H1 (cell line): ENCODE data around the gene FNDC11. TPM values are rescaled to one million over a fixed set of nuclear protein-coding genes. Genes with fewer than 3 reads are reported as not detected.

Source experiments
- CTCF ChIA-PET: fragments of 300-600 bp; sonication (Branson Sonifier 250); formaldehyde crosslinking; loops from one replicate; lab custom pipeline; 2021; ENCODE audit not compliant: partially characterized antibody; lab: Charles Lee
- POLR2A ChIA-PET: fragments of 300-600 bp; sonication (Branson Sonifier 250); formaldehyde crosslinking; loops from one replicate; lab custom pipeline; 2021; ENCODE audit warnings: inconsistent platforms; ENCODE audit not compliant: partially characterized antibody; lab: Charles Lee
- DNase-seq, 2 experiments: peaks; one replicate each; pipeline versions ENCODE4 v3.0.0 to v3.0.0-alpha.2; 2010 to 2022; ENCODE audit warnings: low spot score in 2 of 2, low read depth in 1 of 2, mixed read lengths in 1 of 2
- FAIRE-seq: peaks from 2 replicates; lab custom pipeline; 2011; peaks lifted over from hg19 to GRCh38; lab: Jason Lieb, UNC
- H2AFZ ChIP-seq: 2 replicates; pipeline ENCODE4 v1.8.1; 2012; ENCODE audit warnings: low read length, inconsistent platforms
- H2AK5ac ChIP-seq: 2 replicates; pipeline ENCODE4 v1.6.1; 2013; ENCODE audit warnings: low read depth, low read length
- H2BK120ac ChIP-seq: replicated peaks from 2 replicates; pipeline ENCODE3; 2013; ENCODE audit warnings: low read depth, low read length, inconsistent platforms
- H2BK12ac ChIP-seq: 2 replicates; pipeline ENCODE4 v1.6.1; 2013; ENCODE audit warnings: low read depth, low read length
- H2BK15ac ChIP-seq: 2 replicates; pipeline ENCODE4 v1.6.1; 2013; ENCODE audit warnings: low read length
- H2BK20ac ChIP-seq: 2 replicates; pipeline ENCODE4 v1.6.1; 2013; ENCODE audit warnings: low read length
- H2BK5ac ChIP-seq: 2 replicates; pipeline ENCODE4 v1.6.1; 2013; ENCODE audit warnings: low read depth, low read length
- H3K14ac ChIP-seq: 2 replicates; pipeline ENCODE4 v1.6.1; 2013; ENCODE audit warnings: inconsistent platforms; ENCODE audit not compliant: insufficient read length
- H3K18ac ChIP-seq: 2 replicates; pipeline ENCODE4 v1.6.1; 2013; ENCODE audit warnings: low read length; ENCODE audit errors: extremely low read depth
- H3K23ac ChIP-seq: 2 replicates; pipeline ENCODE4 v1.6.1; 2013; ENCODE audit warnings: inconsistent platforms; ENCODE audit not compliant: insufficient read length
- H3K23me2 ChIP-seq: 2 replicates; pipeline ENCODE4 v1.6.1; 2013; ENCODE audit warnings: low read depth, low read length
- H3K27ac ChIP-seq: 2 replicates; pipeline ENCODE4 v1.6.1; 2011; ENCODE audit warnings: low read depth, low read length, inconsistent platforms
- H3K27me3 ChIP-seq, 4 experiments: replicated peaks in 1 of 4; 1 replicate in 1 of 4; 2 replicates in 3 of 4; pipeline versions ENCODE4 v1.6.1 to v1.8.1; 2011 to 2013; ENCODE audit warnings: low read length in 3 of 4, mild to moderate bottlenecking in 3 of 4, inconsistent platforms in 2 of 4, mixed read lengths in 2 of 4, moderate library complexity in 1 of 4; ENCODE audit not compliant: control insufficient read depth in 3 of 4, insufficient read depth in 3 of 4; ENCODE audit errors: extremely low read depth in 1 of 4
- H3K36me3 ChIP-seq, 4 experiments: 2 replicates each; pipeline versions ENCODE4 v1.6.1 to v1.8.1; 2011 to 2013; ENCODE audit warnings: mild to moderate bottlenecking in 4 of 4, low read length in 3 of 4, moderate library complexity in 2 of 4, control low read depth in 1 of 4, inconsistent platforms in 1 of 4; ENCODE audit not compliant: insufficient read depth in 4 of 4, control insufficient read depth in 2 of 4
- H3K4ac ChIP-seq: replicated peaks from 2 replicates; pipeline ENCODE3; 2013; ENCODE audit warnings: low read length, low read depth, mixed read lengths, inconsistent platforms; ENCODE audit not compliant: insufficient read length
- H3K4me1 ChIP-seq, 4 experiments: replicated peaks in 1 of 4; 1 replicate in 1 of 4; 2 replicates in 3 of 4; pipeline versions ENCODE4 v1.6.1 to v1.8.1; 2011 to 2013; ENCODE audit warnings: low read length in 3 of 4, inconsistent platforms in 2 of 4, mixed read lengths in 1 of 4; ENCODE audit not compliant: insufficient read depth in 4 of 4, control insufficient read depth in 3 of 4
- H3K4me2 ChIP-seq, 2 experiments: 2 replicates each; pipeline versions ENCODE4 v1.6.1 to v1.8.1; 2011 to 2013; ENCODE audit warnings: low read depth in 2 of 2, low read length in 2 of 2, control low read depth in 1 of 2, inconsistent platforms in 1 of 2, mild to moderate bottlenecking in 1 of 2; ENCODE audit not compliant: insufficient read depth in 1 of 2
- H3K4me3 ChIP-seq, 4 experiments: fragments of 200-600, 300-600 bp in 1 of 4; sonication (generic), shearing (Covaris generic), sonication (Bioruptor Twin) in 1 of 4; 2 replicates each; pipeline versions ENCODE4 v1.5.1 to v1.8.1; 2011 to 2016; ENCODE audit warnings: low read length in 4 of 4, low read depth in 3 of 4, control low read depth in 2 of 4, inconsistent platforms in 2 of 4, mild to moderate bottlenecking in 2 of 4, mixed read lengths in 1 of 4, moderate library complexity in 1 of 4; ENCODE audit not compliant: insufficient read depth in 2 of 4; ENCODE audit errors: extremely low read depth in 1 of 4
- H3K56ac ChIP-seq: replicated peaks from 2 replicates; pipeline ENCODE3; 2013; ENCODE audit warnings: low read depth, mild to moderate bottlenecking, mixed read lengths, low read length, inconsistent platforms; ENCODE audit not compliant: insufficient read length
- H3K79me1 ChIP-seq: 2 replicates; pipeline ENCODE4 v1.6.1; 2013; ENCODE audit warnings: low read depth, low read length, control low read depth
- H3K79me2 ChIP-seq, 2 experiments: 2 replicates each; pipeline versions ENCODE4 v1.6.1 to v1.8.1; 2012 to 2013; ENCODE audit warnings: low read length in 2 of 2, mild to moderate bottlenecking in 2 of 2, inconsistent platforms in 1 of 2; ENCODE audit not compliant: insufficient read depth in 2 of 2, control insufficient read depth in 1 of 2
- H3K9ac ChIP-seq, 4 experiments: replicated peaks in 1 of 4; 1 replicate in 1 of 4; 2 replicates in 3 of 4; pipeline versions ENCODE4 v1.6.1 to v1.8.1; 2011 to 2013; ENCODE audit warnings: low read depth in 3 of 4, low read length in 3 of 4, control low read depth in 2 of 4, mild to moderate bottlenecking in 2 of 4, moderate library complexity in 2 of 4, inconsistent platforms in 1 of 4; ENCODE audit errors: extremely low read depth in 1 of 4
- H3K9me3 ChIP-seq, 2 experiments: 2 replicates each; pipeline versions ENCODE4 v1.6.1 to v1.8.1; 2012 to 2013; ENCODE audit warnings: mild to moderate bottlenecking in 2 of 2, moderate library complexity in 2 of 2, control low read depth in 1 of 2, inconsistent platforms in 1 of 2, low read depth in 1 of 2, low read length in 1 of 2, mixed read lengths in 1 of 2; ENCODE audit not compliant: insufficient read depth in 2 of 2
- H4K20me1 ChIP-seq, 2 experiments: replicated peaks in 1 of 2; 2 replicates each; pipeline versions ENCODE3 to v1.8.1; 2011 to 2013; ENCODE audit warnings: inconsistent platforms in 2 of 2, low read length in 2 of 2, mild to moderate bottlenecking in 1 of 2; ENCODE audit not compliant: insufficient read depth in 2 of 2, control insufficient read depth in 1 of 2
- H4K5ac ChIP-seq: 2 replicates; pipeline ENCODE4 v1.6.1; 2013; ENCODE audit warnings: low read length, low read depth, mixed read lengths, inconsistent platforms; ENCODE audit not compliant: insufficient read length
- H4K8ac ChIP-seq: 2 replicates; pipeline ENCODE4 v1.8.0; 2013; ENCODE audit warnings: mild to moderate bottlenecking, moderate library complexity, low read length, inconsistent platforms; ENCODE audit not compliant: insufficient read depth; ENCODE audit errors: extremely low read depth
- H4K91ac ChIP-seq: replicated peaks from 2 replicates; pipeline ENCODE3; 2013; ENCODE audit warnings: low read length, mixed read lengths, inconsistent platforms; ENCODE audit not compliant: insufficient read length
- KDM4A ChIP-seq: IDR thresholded peaks from one replicate; pipeline ENCODE4 v1.7.1; 2012; ENCODE audit warnings: low read depth, mild to moderate bottlenecking, moderate library complexity, low read length, inconsistent platforms; ENCODE audit not compliant: severe bottlenecking
- NRF1 ChIP-seq: IDR thresholded peaks from 2 replicates; pipeline ENCODE4 v1.6.1; 2011; ENCODE audit warnings: mild to moderate bottlenecking, low read depth, low read length, improper control_type of control experiment
- SIN3A ChIP-seq, 2 experiments: IDR thresholded peaks in 1 of 2; conservative IDR thresholded peaks in 1 of 2; 2 replicates each; pipeline ENCODE4 v1.6.1; 2011 to 2012; ENCODE audit warnings: low read length in 2 of 2, improper control_type of control experiment in 1 of 2, low read depth in 1 of 2, mild to moderate bottlenecking in 1 of 2
- SP1 ChIP-seq: IDR thresholded peaks from 2 replicates; pipeline ENCODE4 v1.6.1; 2011; ENCODE audit warnings: low read depth, low read length
- TAF1 ChIP-seq: IDR thresholded peaks from 2 replicates; pipeline ENCODE4 v1.6.1; 2011; ENCODE audit warnings: mild to moderate bottlenecking, low read depth, low read length
- WGBS, 2 experiments: shearing (Covaris generic) in 1 of 2; methylation state at CpG; one replicate each; pipeline versions ENCODE4 v1.1.6 to v1.1.7; 2013 to 2015; ENCODE audit warnings: low lambda C conversion rate in 2 of 2, mixed read lengths in 2 of 2, inconsistent platforms in 1 of 2, low coverage in 1 of 2, missing lambda C conversion rate in 1 of 2; ENCODE audit not compliant: insufficient replicate concordance in 2 of 2, insufficient coverage in 1 of 2, insufficient read length in 1 of 2; ENCODE audit errors: extremely low coverage in 1 of 2, missing lambda C conversion rate in 1 of 2; 5-methylcytosine and 5-hydroxymethylcytosine counted together
- polyA plus RNA-seq, 7 experiments: library from polyadenylated mRNA; depleted of rRNA in 3 of 7; stranded (reverse) in 5 of 7; unstranded in 2 of 7; fragments of >200 nt in 5 of 7; fragments of 200-250 nt in 2 of 7; gene quantifications; 1 replicate in 5 of 7; 2 replicates in 1 of 7; 4 replicates in 1 of 7; pipeline versions ENCODE4 v1.2.1 to v1.2.3, GENCODE V29; 2011 to 2013; ENCODE audit warnings: missing spikeins in 2 of 7, mixed read lengths in 2 of 7
- total RNA-seq: library from RNA; stranded (reverse); fragmentation: NEBNext Ultra II Directional; extraction: Animal tissue kit (Norgen Biotek cat#: 25700); gene quantifications from 2 replicates; pipeline ENCODE4 v1.2.1, GENCODE V29; 2021

Gene FNDC11
- total and polyA plus RNA-seq, 2 of the 8 experiments (the other 6 are each of a cell fraction or from before 2014, with no cell fraction given): 2.6 to 8.8 TPM

DNA sequence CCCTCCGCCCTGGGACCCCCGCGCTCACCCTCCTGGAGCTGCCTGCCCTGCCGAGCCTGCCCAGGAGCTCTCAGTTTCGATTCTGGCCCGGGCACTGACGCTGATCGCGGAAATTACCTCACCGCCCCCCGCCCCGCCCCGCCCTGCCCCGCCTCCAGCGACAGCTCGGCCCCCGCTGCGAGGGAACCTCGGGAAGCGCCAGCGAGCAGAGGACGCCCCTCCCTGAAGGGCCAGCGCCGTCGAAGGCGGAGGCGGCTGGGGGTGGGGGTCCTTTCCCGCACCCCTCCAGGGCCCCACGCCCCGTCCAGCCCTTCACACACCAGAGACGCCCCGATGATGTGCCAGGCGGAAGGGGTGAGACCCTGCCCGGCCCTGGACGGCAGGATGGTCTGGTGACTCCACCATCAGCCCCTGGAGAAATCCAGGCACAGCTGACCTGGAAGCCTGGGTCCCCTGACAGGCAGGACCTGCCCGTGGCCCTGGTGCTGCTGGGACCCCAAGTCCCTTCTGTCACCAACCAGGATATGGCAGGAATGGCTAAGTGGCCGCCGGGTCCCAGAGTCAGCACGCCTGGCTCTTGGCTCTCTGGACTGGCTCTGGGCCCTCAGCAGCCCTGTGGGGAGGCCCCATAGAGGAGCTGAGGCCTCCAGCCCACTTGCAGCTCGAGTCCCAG is 20.3 kb downstream of the FNDC11 start, which contains the start of gene HELZ2:
HELZ2 (minus strand) TSS at position 84 of the 673 bp plus-strand sequence. CDS start 1,854 bp downstream, outside the sequence.
- no peak for FAIRE-seq

More for the DNA sequence above, 20.3 kb downstream of the FNDC11 start, which contains the start of gene HELZ2:
- no peak within 1 kb of the TSS for H3K14ac ChIP-seq
- no peaks in the 10 kb centered on the region; the same call in 1 of the 2 replicates for H3K23me2 ChIP-seq
- H3K4me2 ChIP-seq: peak within 1 kb of the TSS; percentile 63 to 95
- H3K18ac ChIP-seq: no peak within 1 kb of the TSS; the same call in 1 of the 2 replicates
- H3K4me3 ChIP-seq: peak within 1 kb of the TSS; percentile 32 to 77 (median 61)
- no peaks in the 10 kb centered on the region for H3K9me3 ChIP-seq
- peak within 1 kb of the TSS; percentile 40 for H4K5ac ChIP-seq
- H2BK15ac ChIP-seq: no peak within 1 kb of the TSS
- H3K79me2 ChIP-seq: no peaks in the 10 kb centered on the region
- H3K27me3 ChIP-seq: no peaks in the 10 kb centered on the region; a peak in 1 of 7 replicates
- peak within 1 kb of the TSS; percentile 85 for H4K8ac ChIP-seq
- H4K91ac ChIP-seq: peak within 1 kb of the TSS; percentile 97
- POLR2A ChIA-PET: interaction anchor here (0.9 to 3.0 kb wide), 5 partner anchors 9 to 53 kb away, joined by 3 to 12 read pairs (median 4); partner anchors contain the start of gene GMEB2
- H3K36me3 ChIP-seq: no peaks in the 10 kb centered on the region
- H3K4me1 ChIP-seq: peaks cover 0 to 6% (median 6%) of the 10 kb centered on the region in 4 experiments; a peak in 6 of 7 replicates
- peak within 1 kb of the TSS; percentile 61; the same call in 1 of the 2 replicates for H2BK20ac ChIP-seq
- peak within 1 kb of the TSS; percentile 30 for H3K56ac ChIP-seq
- TF ChIP-seq KDM4A (peak; percentile 60), TAF1 (peak; percentile 8; the same call in 1 of the 2 replicates), SIN3A (conservative IDR thresholded peaks at IDR 0.05 in 1 of 2, IDR thresholded peaks at IDR 0.05 in 1 of 2; ENCODE audit: low read depth in 1 of 2, low read length in 2 of 2) (0 out of 4 replicates have a peak, but pooled peaks of 1 of the 2 experiments have one; percentile 23), NRF1 (no peak), SP1 (no peak)
- TF ChIP-seq, all 59 proteins: peak for 3
- H4K20me1 ChIP-seq: peaks cover 0 to 3% of the 10 kb centered on the region in 2 experiments
- H2BK120ac ChIP-seq: no peak within 1 kb of the TSS
- peak in 1 of 2 experiments; percentile 78 for DNase-seq
- 23% methylated on average over 18 of the region's 40 CpGs; no CpG with 5 or more reads in 1 of the 2 experiments for WGBS, 2 experiments
- H2AFZ ChIP-seq: peak within 1 kb of the TSS; percentile 87; the same call in 1 of the 2 replicates
- CTCF ChIA-PET: interaction anchor here (0.6 to 3.2 kb wide), 8 partner anchors 12 to 50 kb away, joined by 3 to 20 read pairs (median 3); partner anchors contain the start of gene PTK6
- H2BK5ac ChIP-seq: no peak within 1 kb of the TSS
- no peaks in the 10 kb centered on the region for H3K79me1 ChIP-seq
- H3K9ac ChIP-seq: peak within 1 kb of the TSS in 3 of 4 experiments; percentile 25 to 47 (median 46); a peak in 4 of 7 replicates
- H3K27ac ChIP-seq: no peak within 1 kb of the TSS
- peak within 1 kb of the TSS; percentile 32 for H3K4ac ChIP-seq
- peak within 1 kb of the TSS; percentile 68; the same call in 1 of the 2 replicates for H2BK12ac ChIP-seq
- H2AK5ac ChIP-seq: no peak within 1 kb of the TSS
- H3K23ac ChIP-seq: no peak within 1 kb of the TSS
